GM12872 (cell line): ENCODE measurements around the gene TXNL1.
A peak's percentile ranks its signal among the peaks of the same experiment; 100 is the strongest.

Experiments used
- CTCF ChIP-seq: IDR thresholded peaks from 3 replicates; pipeline ENCODE4 v1.5.1; 2011; ENCODE audit warnings: low read depth, mild to moderate bottlenecking, low read length, moderate library complexity; ENCODE audit not compliant: insufficient read depth

The TXNL1 gene

DNA sequence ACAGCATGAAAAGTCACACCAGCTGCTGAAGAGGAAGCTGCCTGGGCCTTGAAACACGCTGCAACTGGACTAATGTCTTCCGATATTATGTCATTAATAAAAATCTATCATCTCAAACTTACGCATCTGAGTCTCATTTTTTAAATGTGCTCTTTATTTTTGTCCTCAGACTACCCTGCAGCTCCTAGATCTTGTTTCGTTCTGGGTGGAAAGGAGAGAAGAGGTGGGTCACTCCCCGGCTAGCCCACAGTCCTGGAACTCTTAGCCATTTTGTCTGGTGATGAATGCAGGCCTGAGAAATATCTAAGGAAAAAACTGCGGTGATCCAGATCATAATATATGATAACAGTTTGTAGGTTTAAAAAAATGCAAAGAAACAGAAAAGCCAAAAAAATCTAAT lies 73.3 kb downstream of the TXNL1 start:
- no peak for TF ChIP-seq CTCF

DNA sequence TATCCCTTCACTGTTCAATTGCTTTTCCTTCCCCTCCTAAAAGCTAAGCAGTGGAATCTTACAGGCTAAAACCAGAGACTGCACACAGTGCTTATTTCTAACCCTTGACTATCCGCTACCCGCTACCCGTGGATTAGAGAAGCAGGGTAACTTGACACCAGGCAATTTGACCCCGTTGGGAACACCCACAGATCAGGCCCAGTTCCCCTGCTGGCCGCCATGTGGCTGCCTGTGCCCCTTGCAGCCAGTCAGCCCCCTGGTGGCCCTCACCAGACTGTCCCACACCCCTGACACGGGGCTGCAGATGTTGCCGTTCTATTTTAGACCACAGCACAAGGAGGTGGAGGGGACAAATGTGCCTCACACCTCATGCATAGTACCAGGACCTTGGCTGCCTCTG lies 74.8 kb downstream of the TXNL1 start:
- peak; percentile 54 for TF ChIP-seq CTCF

DNA sequence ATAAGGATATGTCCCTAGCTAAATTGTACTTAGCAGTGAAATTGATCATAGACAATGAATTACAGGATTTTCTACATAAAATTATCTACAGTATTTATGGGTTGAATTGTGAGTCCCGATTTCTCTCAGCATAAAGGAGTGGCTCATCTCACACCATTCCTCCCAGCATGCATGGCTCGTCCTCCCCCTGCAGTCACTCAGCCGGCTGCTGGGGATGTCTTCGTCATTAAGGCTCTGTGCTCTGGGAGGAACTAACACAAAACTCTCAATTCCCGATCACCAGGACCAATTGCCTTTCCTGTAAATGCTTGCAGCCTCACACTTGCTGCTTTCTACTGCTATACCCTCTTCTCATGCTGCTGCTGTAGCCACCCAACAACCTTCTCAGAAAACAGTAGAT lies 75.9 kb downstream of the TXNL1 start:
- TF ChIP-seq CTCF = no peak

DNA sequence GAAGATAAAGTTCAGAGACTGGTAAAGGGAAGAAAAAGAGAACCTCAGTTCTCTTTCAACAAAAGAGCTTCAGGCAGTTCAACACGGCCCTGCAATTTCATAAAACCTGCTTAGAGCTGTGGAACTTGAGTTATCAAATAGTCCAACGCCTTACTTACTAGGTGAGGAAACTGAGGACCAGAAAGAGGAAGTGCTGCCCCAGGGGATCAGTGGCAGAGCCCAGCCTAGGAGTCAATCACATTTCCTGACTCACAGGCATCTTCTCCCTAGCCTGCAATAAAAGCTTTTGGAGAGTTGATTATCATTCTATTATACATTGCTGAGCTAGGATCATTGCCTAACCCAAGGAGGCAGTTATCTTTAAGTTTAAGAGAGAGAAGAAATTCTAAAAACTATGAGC lies 77.4 kb downstream of the TXNL1 start:
- no peak for TF ChIP-seq CTCF

DNA sequence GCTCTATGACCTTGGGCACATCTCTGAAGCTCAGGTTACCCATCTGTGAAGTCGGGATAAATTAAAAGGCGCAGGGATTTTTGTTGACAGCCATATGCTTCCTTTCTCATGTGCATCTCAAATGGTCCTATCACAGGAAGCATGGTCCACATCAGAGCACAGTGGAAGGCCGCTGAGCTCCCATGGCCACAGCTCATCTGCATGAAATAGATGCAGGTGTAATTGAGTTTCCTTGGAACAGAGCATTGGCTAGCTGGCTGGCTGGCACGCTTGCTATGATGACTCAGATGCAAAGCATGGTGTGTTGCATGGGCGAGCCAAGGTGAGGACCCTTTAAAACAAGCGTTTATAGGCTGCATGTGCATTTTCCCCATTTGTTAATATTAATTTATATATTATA lies 79.3 kb downstream of the TXNL1 start:
- TF ChIP-seq CTCF = no peak

- no peak for TF ChIP-seq CTCF
These were observed 81.5 kb downstream of the TXNL1 start for GRCh38 chr18:56556907-56557306.

GRCh38 chr18:56550121-56550520 lies 88.3 kb downstream of the TXNL1 start:
- no peak for TF ChIP-seq CTCF
